C4-2B (cell line): ENCODE measurements around the gene TMEM235.

ENCODE experiments used
- H3K27ac ChIP-seq: fragments of 450-650 bp; 2 replicates; pipeline ENCODE4 v1.5.1; 2017
- CTCF ChIP-seq: fragments of 450-650 bp; conservative IDR thresholded peaks from 2 replicates; pipeline ENCODE4 v1.5.1; 2017; ENCODE audit warnings: mild to moderate bottlenecking
- ZFX ChIP-seq: fragments of 450-650 bp; IDR thresholded peaks from 2 replicates; pipeline ENCODE4 v1.6.1; 2017

TMEM235 gene

GRCh38 chr17:78276098-78276887 lies 44.9 kb downstream of the TMEM235 start:
- H3K27ac ChIP-seq = no peak overlapping the region
- TF ChIP-seq ZFX (no peak), CTCF (no peak)

- no peak overlapping the region for H3K27ac ChIP-seq
- TF ChIP-seq ZFX (no peak), CTCF (no peak)
Observed at GRCh38 chr17:78278139-78278741, 46.8 kb downstream of the TMEM235 start.

GRCh38 chr17:78279360-78279990 lies 48.0 kb downstream of the TMEM235 start:
- TF ChIP-seq CTCF = no peak
- TF ChIP-seq ZFX = no peak
- no peak overlapping the region for H3K27ac ChIP-seq

GRCh38 chr17:78281249-78281845 lies 49.9 kb downstream of the TMEM235 start:
- H3K27ac ChIP-seq = no peak overlapping the region
- TF ChIP-seq ZFX (no peak), CTCF (no peak)

GRCh38 chr17:78284146-78284545 lies 52.7 kb downstream of the TMEM235 start:
- no peak for TF ChIP-seq CTCF
- no peak overlapping the region for H3K27ac ChIP-seq

GRCh38 chr17:78289004-78289403 lies 57.6 kb downstream of the TMEM235 start:
- TF ChIP-seq CTCF (no peak), ZFX (no peak)
- no peak overlapping the region for H3K27ac ChIP-seq

- TF ChIP-seq CTCF (peak; percentile 95), ZFX (no peak)
- H3K27ac ChIP-seq = no peak overlapping the region
Observed at GRCh38 chr17:78289802-78290363, 58.5 kb downstream of the TMEM235 start.
